GM13977 (cell line): ENCODE results near the gene THNSL1.

Experiments
- DNase-seq: peaks from one replicate; pipeline ENCODE4 v3.0.0; 2012; ENCODE audit warnings: low spot score
- CTCF ChIP-seq: IDR thresholded peaks from 2 replicates; pipeline ENCODE4 v1.5.1; 2012; ENCODE audit warnings: mild to moderate bottlenecking, control low read depth; ENCODE audit not compliant: insufficient read depth; ENCODE audit errors: extremely low read depth, missing control alignments
- in situ Hi-C: fragments of 300-500 bp; cut with MboI; formaldehyde crosslinking; loops from one replicate; pipeline ENCODE4 v1.12.0; 2022; ENCODE audit warnings: low sequenced_read_pairs, low pct_unique_long_range_greater_than_20kb, mixed read lengths, inconsistent platforms; ENCODE audit not compliant: unreplicated experiment

The THNSL1 gene

DNA sequence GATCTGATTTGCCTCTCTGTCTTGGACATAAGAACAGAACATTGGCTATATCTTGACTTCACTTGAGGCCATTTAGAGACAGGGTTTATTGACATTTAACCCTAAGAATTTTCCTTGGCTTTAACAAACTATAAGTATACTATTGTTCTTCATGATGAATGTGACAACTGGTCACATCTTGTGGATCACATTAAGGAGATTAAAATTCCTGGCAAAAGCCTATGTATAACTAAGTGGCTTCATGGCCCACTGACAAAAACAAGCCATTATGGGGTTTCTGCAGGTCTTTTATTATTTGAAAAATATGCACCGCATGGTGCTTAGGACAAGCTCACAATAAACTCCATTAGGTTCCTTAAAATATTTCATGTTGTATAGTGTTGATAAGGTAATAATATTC, 54.8 kb downstream of the THNSL1 start:
- no peak for TF ChIP-seq CTCF
- in situ Hi-C loops, result loop anchor here (10.0 kb wide), 1 partner anchor 426 kb away; no protein-coding TSS in a partner anchor
- no peak for DNase-seq

DNA sequence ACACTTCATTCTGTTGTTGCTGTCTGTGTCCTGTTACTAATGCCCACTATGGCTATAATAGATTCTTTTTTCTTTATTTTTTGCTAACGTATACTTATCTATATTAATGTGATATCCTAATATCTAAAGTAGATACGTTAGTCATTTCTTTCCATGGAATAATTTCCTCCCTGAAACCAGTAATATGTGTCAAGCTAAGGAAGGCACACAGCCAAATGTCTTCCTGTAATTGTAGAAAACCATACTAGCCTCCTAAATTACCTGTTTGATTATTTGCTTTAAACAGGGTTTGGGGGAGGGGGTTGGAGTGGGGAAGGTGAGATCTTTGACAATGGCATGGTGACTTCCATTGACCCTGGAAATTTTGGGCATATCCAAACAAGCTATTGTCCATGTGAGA, 56.4 kb downstream of the THNSL1 start:
- in situ Hi-C loops, result loop anchor here (10.0 kb wide), 1 partner anchor 428 kb away; no protein-coding TSS in a partner anchor
- no peak for DNase-seq
- TF ChIP-seq CTCF, result no peak

DNA sequence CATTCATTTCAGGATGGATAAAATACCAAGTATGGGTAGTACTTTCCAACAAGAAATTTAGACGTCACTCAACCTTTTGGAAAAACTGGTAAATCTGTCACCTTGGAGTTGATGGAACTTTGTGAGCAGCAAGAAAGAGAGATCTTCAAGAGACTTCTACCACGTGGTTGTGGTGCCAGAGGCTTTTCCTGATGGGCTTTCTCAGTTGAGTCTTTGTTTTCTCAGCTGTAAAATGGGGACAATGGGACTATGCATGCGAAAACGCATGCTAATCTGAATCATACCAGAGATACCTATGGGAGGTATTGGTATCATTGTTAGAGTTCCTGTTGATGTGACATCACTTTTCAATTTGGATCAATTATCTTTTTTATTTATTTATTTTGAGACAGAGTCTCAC, 59.4 kb downstream of the THNSL1 start:
- TF ChIP-seq CTCF, result no peak
- no peak for DNase-seq
- in situ Hi-C loops, result loop anchor here (10.0 kb wide), 1 partner anchor 431 kb away; no protein-coding TSS in a partner anchor
